ENCODE results near the gene C1S. TPM values are rescaled to one million over a fixed set of nuclear protein-coding genes. Genes with fewer than 3 reads are reported as not detected.

Gene C1S
- total RNA-seq, 1 donor from 2014 or later, result 18.2 TPM

DNA sequence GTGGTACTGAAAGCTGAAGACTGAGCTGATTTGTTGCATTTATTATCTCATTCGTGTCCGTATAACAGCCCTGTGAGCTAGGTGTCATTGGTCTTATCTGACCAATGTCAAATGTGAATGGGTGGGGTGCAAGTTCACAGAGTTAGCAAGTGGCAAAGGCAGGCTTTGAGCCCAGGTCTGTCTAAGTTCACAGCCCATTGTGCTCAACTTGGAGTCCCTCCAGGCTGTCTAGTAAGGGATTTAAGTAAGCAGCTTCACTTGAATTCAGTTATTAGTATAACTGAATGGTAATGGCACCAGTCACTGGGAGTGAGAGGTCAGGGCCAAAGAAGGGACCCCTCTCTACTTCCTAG, 8.5 kb downstream of the C1S start:
- Mint-ChIP-seq H3K27ac (ENCODE audit: unreplicated experiment) (peak overlapping the region; percentile 4), H3K4me1 (ENCODE audit: unreplicated experiment) (peaks cover 7% of the 10 kb centered on the region), H3K27me3 (ENCODE audit: unreplicated experiment) (peaks cover 32% of the 10 kb centered on the region), H3K4me3 (ENCODE audit: unreplicated experiment) (no peak overlapping the region), H3K9me3 (ENCODE audit: unreplicated experiment) (no peaks in the 10 kb centered on the region), H3K36me3 (ENCODE audit: unreplicated experiment) (no peaks in the 10 kb centered on the region)
- DNase-seq (ENCODE audit: extremely low spot score, unreplicated experiment), result no peak
- TF ChIP-seq, protein P1, sequence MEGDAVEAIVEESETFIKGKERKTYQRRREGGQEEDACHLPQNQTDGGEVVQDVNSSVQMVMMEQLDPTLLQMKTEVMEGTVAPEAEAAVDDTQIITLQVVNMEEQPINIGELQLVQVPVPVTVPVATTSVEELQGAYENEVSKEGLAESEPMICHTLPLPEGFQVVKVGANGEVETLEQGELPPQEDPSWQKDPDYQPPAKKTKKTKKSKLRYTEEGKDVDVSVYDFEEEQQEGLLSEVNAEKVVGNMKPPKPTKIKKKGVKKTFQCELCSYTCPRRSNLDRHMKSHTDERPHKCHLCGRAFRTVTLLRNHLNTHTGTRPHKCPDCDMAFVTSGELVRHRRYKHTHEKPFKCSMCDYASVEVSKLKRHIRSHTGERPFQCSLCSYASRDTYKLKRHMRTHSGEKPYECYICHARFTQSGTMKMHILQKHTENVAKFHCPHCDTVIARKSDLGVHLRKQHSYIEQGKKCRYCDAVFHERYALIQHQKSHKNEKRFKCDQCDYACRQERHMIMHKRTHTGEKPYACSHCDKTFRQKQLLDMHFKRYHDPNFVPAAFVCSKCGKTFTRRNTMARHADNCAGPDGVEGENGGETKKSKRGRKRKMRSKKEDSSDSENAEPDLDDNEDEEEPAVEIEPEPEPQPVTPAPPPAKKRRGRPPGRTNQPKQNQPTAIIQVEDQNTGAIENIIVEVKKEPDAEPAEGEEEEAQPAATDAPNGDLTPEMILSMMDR (IDR thresholded peaks at IDR 0.05), result no peak

DNA sequence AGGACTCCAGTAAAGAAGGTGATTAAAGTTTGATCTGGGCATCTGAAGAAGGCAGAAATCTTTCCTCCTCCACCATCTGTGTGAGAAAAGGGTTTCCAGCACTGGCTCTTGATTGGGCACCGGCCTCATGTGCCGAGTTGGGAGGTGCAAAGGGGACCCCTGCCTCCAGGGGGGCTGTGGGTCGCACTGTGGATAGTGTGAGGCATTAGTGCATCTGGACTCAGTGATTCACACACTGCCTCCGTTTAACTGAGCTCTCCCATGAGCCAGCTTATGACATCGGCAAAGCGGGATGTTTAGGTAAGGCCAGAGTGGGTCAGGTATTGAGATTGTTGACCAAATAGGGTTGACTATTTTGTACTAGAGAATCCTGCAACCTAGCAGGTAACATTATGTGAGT, 8.9 kb downstream of the C1S start:
- no peak for DNase-seq (ENCODE audit: extremely low spot score, unreplicated experiment)
- Mint-ChIP-seq H3K9me3 (ENCODE audit: unreplicated experiment) (no peaks in the 10 kb centered on the region), H3K4me3 (ENCODE audit: unreplicated experiment) (no peak overlapping the region), H3K36me3 (ENCODE audit: unreplicated experiment) (no peaks in the 10 kb centered on the region), H3K27ac (ENCODE audit: unreplicated experiment) (no peak overlapping the region), H3K4me1 (ENCODE audit: unreplicated experiment) (peaks cover 7% of the 10 kb centered on the region), H3K27me3 (ENCODE audit: unreplicated experiment) (peaks cover 36% of the 10 kb centered on the region)
- TF ChIP-seq, protein P1 (IDR thresholded peaks at IDR 0.05), result no peak

DNA sequence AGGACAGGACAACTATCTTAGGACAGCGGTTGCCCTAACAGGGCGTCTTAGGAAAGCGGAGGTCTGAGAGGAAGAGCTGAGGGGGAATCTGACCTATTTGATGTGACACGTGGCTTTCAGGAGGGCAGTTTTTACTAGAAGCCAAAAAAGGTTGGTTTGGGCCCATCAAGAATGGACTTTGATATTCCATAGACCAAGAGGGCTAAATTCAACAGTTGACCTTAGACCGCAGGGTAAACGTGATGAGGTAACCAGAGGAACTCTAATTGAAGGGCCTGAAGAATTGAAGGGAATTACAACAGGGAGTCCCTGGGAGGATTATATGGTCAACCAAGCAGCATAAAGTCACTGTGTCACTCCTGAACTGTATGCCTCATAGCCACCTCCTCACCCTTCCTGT, 11.5 kb downstream of the C1S start:
- peaks cover 7% of the 10 kb centered on the region for H3K4me1 Mint-ChIP-seq (ENCODE audit: unreplicated experiment)
- no peak overlapping the region for H3K4me3 Mint-ChIP-seq (ENCODE audit: unreplicated experiment)
- TF ChIP-seq, protein P1 (IDR thresholded peaks at IDR 0.05), result no peak
- peaks cover 44% of the 10 kb centered on the region for H3K27me3 Mint-ChIP-seq (ENCODE audit: unreplicated experiment)
- no peaks in the 10 kb centered on the region for H3K36me3 Mint-ChIP-seq (ENCODE audit: unreplicated experiment)
- DNase-seq (ENCODE audit: extremely low spot score, unreplicated experiment), result no peak
- H3K27ac Mint-ChIP-seq (ENCODE audit: unreplicated experiment), result no peak overlapping the region
- H3K9me3 Mint-ChIP-seq (ENCODE audit: unreplicated experiment), result no peaks in the 10 kb centered on the region

DNA sequence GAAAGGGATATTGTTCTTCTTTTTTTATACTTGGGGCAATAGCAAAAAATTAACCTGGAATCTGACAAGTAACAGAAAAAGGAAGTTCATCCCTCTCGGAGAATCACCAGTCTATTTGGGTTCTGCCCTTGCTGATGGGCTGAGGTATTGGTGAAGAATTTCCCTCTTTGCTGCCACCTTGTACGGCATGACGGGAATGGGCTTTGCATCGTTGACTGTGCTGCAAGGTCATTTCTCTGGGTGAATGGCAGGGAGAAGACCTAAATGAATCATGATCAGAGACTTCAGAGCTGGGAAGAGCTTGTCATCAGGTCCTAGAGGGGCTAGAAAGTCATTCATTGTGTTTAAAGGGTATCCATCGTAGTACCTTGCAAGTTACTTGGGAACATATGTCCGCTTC, 12.0 kb downstream of the C1S start:
- Mint-ChIP-seq H3K27ac (ENCODE audit: unreplicated experiment) (no peak overlapping the region), H3K27me3 (ENCODE audit: unreplicated experiment) (peaks cover 45% of the 10 kb centered on the region), H3K4me1 (ENCODE audit: unreplicated experiment) (peaks cover 7% of the 10 kb centered on the region), H3K9me3 (ENCODE audit: unreplicated experiment) (no peaks in the 10 kb centered on the region), H3K4me3 (ENCODE audit: unreplicated experiment) (no peak overlapping the region), H3K36me3 (ENCODE audit: unreplicated experiment) (no peaks in the 10 kb centered on the region)
- TF ChIP-seq, protein P1 (IDR thresholded peaks at IDR 0.05), result no peak
- DNase-seq (ENCODE audit: extremely low spot score, unreplicated experiment), result no peak

DNA sequence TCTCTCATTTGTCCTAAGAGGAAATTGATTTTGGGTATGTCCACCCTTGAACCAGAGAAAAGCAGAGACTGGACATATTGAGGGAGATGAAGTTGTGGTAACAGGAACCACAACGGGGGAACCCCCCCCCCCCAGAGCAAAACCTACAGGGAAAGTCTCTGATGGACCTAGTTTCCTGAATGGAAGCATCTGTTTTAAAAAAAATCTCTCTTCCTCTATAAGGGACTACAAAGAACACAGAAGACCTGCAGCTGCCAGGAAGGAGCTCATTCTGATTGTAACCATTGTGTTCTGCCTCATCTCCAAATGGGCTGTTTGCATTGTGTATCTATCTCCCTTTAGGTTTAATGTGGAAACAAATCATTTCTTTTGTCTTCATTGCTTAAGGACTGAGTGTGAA, 13.4 kb downstream of the C1S start:
- no peak overlapping the region for H3K27ac Mint-ChIP-seq (ENCODE audit: unreplicated experiment)
- TF ChIP-seq, protein P1 (IDR thresholded peaks at IDR 0.05), result no peak
- H3K36me3 Mint-ChIP-seq (ENCODE audit: unreplicated experiment), result no peaks in the 10 kb centered on the region
- no peak for DNase-seq (ENCODE audit: extremely low spot score, unreplicated experiment)
- H3K27me3 Mint-ChIP-seq (ENCODE audit: unreplicated experiment), result peaks cover 45% of the 10 kb centered on the region
- no peak overlapping the region for H3K4me3 Mint-ChIP-seq (ENCODE audit: unreplicated experiment)
- H3K4me1 Mint-ChIP-seq (ENCODE audit: unreplicated experiment), result peaks cover 1% of the 10 kb centered on the region
- H3K9me3 Mint-ChIP-seq (ENCODE audit: unreplicated experiment), result no peaks in the 10 kb centered on the region
